Endothelial cell of umbilical vein (primary cell): ENCODE measurements around the gene SLC13A1.

Experiments used
- EZH2 ChIP-seq: IDR thresholded peaks from 2 replicates; pipeline ENCODE4 v1.6.1; 2012; ENCODE audit warnings: borderline replicate concordance, low read depth, mild to moderate bottlenecking, moderate library complexity, low read length, inconsistent platforms; ENCODE audit not compliant: severe bottlenecking
- FOS ChIP-seq: IDR thresholded peaks from 2 replicates; pipeline ENCODE4 v1.6.1; 2011; ENCODE audit warnings: mild to moderate bottlenecking, low read length, moderate library complexity, borderline replicate concordance; ENCODE audit not compliant: insufficient read depth
- GATA2 ChIP-seq: IDR thresholded peaks from 2 replicates; pipeline ENCODE4 v1.7.0; 2011; ENCODE audit warnings: low read depth, mild to moderate bottlenecking, moderate library complexity, mixed read lengths, low read length; ENCODE audit not compliant: insufficient read length, insufficient read depth
- JUN ChIP-seq: IDR thresholded peaks from 2 replicates; pipeline ENCODE4 v1.6.1; 2011; ENCODE audit warnings: borderline replicate concordance, low read depth; ENCODE audit not compliant: insufficient read length, insufficient read depth
- POLR2A ChIP-seq: IDR thresholded peaks from 2 replicates; pipeline ENCODE4 v1.6.1; 2012; ENCODE audit warnings: low read depth, mild to moderate bottlenecking, control low read depth, low read length
- POLR2AphosphoS5 ChIP-seq: IDR thresholded peaks from 2 replicates; pipeline ENCODE4 v1.6.1; 2012; ENCODE audit warnings: low read depth, mild to moderate bottlenecking, control low read depth, low read length, moderate library complexity; ENCODE audit not compliant: insufficient read depth
- TF ChIP-seq, protein P1 (sequence below), 2 donors: IDR thresholded peaks; 1 replicate in 1 of 2; 2 replicates in 1 of 2; pipeline ENCODE4 v1.5.1; 2011; ENCODE audit warnings: low read length in 2 of 2, mild to moderate bottlenecking in 2 of 2, moderate library complexity in 2 of 2, control low read depth in 1 of 2, inconsistent platforms in 1 of 2, low read depth in 1 of 2; ENCODE audit not compliant: insufficient read depth in 1 of 2; ENCODE audit errors: extremely low read depth in 1 of 2
- TF ChIP-seq, protein P2 (sequence below): IDR thresholded peaks from 2 replicates; pipeline ENCODE4 v1.6.1; 2011; ENCODE audit not compliant: insufficient read depth, insufficient read length

DNA sequence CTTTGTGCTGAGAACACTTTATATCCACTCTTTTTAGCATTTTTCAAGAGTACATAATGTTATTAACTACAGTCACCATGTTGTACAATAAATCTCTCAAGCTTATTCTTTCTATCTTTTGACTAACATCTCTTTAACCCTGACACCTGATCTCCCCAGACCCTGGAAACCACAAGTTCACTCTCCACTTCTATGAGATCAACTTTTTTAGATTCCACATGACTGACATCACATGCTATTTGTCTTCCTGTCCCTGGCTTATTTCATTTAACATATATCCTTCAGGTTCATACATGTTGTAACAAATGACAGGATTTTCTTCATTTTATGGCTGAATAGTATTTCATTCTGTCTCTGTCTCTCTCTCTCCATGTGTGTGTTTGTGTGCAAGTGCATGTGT lies 15.5 kb downstream of the SLC13A1 start:
- TF ChIP-seq, protein P1, sequence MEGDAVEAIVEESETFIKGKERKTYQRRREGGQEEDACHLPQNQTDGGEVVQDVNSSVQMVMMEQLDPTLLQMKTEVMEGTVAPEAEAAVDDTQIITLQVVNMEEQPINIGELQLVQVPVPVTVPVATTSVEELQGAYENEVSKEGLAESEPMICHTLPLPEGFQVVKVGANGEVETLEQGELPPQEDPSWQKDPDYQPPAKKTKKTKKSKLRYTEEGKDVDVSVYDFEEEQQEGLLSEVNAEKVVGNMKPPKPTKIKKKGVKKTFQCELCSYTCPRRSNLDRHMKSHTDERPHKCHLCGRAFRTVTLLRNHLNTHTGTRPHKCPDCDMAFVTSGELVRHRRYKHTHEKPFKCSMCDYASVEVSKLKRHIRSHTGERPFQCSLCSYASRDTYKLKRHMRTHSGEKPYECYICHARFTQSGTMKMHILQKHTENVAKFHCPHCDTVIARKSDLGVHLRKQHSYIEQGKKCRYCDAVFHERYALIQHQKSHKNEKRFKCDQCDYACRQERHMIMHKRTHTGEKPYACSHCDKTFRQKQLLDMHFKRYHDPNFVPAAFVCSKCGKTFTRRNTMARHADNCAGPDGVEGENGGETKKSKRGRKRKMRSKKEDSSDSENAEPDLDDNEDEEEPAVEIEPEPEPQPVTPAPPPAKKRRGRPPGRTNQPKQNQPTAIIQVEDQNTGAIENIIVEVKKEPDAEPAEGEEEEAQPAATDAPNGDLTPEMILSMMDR (IDR thresholded peaks at IDR 0.05; ENCODE audit: extremely low read depth in 1 of 2, insufficient read depth in 1 of 2, low read depth in 1 of 2, low read length in 2 of 2) = no peak
- TF ChIP-seq POLR2A = no peak
- no peak for TF ChIP-seq EZH2
- no peak for TF ChIP-seq POLR2AphosphoS5
- no peak for TF ChIP-seq JUN
- TF ChIP-seq, protein P2, sequence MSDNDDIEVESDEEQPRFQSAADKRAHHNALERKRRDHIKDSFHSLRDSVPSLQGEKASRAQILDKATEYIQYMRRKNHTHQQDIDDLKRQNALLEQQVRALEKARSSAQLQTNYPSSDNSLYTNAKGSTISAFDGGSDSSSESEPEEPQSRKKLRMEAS = no peak
- TF ChIP-seq GATA2 = no peak
- TF ChIP-seq FOS = no peak
